Measurements from ENCODE around the gene ZNF396.

Gene ZNF396

DNA sequence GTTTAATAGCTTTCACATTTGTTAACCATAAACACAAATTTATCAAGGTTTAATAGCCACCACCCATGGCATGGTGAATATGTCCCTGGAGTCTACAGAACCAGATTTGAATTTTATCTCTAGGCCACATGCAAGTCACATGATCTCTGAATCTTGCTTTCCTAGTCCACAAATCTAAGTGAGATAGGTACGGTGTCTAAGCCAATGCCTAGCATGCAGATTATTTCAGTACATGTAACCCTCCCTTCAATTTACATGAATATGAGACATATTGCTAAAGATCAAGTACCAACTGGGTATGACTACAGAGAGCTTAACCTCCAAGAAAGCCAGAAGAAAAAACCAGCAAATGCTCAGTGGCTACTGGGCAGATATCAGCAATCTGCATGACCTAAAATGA, 42.9 kb downstream of the ZNF396 start:
- no peak for DNase-seq

DNA sequence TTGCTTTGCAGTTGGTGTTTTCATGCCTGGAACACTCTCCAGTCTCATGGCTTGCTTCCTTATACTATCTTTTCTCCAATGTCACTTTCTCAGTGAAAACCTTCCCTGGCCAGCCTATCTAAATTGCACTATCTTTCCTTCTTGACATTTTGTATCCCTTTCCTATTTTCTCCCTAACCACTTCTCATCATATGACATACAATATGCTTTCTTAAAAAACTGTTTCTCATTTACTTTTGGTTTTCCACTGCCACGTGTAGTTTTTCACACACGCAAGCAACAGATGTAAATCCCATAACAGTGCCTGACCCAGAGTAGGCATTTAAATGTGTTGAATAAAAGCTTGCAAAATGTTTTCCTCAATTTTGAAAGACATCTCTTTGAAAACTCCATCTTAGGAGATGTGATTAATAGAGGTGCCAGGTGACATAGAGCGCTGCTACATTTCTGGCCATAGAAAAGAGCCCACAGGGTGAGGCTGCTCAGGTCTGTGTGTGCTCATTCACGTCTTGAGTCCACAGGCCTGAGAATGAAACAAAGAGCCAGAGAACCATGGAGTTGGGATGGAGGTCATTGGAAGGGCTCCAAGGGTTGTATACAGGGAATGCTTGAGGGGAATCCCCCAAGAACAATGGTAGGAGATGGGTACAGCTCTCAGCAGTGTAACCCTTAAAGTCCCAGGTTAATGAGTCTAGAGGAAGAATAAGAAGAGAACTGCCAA, 45.6 kb downstream of the ZNF396 start:
- DNase-seq: no peak

DNA sequence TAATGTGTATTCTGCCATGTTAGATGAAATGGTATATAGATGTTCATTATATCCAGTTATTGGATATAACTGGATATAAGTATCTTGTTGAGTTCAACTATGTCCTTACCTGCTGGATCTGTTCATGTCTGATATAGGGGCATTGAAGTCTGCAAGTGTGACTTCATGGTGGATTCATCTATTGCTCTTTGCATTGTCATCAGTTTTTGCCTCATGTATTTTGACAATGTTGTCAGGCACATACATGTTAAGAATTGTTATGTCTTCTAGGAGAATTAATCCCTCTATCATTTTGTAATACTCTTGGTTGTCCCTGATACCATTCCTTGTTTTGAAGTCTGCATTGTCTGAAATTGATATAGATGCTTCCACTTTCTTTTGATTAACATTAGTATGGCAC, 48.3 kb downstream of the ZNF396 start:
- DNase-seq: no peak

DNA sequence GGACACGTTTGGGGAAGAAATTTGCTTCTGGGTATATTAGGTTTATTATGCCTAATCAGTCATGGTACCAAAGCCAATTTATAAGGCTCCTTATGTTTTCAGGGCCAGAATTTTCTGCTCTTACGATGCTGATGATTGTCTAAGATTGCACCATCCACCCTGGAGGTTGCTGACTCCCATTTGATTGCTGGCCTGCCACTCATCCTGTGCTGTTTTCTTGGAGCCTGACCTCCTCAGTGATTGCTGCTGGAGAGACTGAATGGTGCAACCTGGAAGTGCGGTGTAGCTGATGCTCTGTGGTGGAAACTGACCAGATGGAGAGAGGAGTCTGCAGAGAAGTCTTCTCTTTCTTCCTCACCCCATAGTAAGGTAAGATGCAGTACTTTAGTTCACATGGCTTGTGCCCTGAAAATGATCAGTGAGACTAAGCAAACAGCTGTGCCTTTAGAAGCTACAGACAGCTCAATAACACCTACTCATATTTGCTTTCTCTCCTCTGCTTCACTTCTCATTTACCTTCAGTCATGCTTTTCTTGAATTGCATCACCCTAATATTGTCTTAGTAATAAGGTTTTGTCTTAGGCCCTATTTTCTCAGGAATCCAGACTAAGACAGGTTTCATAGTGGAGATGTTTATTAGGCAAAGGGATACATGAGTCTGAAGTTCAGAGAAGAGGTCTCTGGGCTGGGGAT, 50.3 kb downstream of the ZNF396 start:
- no peak for DNase-seq

DNA sequence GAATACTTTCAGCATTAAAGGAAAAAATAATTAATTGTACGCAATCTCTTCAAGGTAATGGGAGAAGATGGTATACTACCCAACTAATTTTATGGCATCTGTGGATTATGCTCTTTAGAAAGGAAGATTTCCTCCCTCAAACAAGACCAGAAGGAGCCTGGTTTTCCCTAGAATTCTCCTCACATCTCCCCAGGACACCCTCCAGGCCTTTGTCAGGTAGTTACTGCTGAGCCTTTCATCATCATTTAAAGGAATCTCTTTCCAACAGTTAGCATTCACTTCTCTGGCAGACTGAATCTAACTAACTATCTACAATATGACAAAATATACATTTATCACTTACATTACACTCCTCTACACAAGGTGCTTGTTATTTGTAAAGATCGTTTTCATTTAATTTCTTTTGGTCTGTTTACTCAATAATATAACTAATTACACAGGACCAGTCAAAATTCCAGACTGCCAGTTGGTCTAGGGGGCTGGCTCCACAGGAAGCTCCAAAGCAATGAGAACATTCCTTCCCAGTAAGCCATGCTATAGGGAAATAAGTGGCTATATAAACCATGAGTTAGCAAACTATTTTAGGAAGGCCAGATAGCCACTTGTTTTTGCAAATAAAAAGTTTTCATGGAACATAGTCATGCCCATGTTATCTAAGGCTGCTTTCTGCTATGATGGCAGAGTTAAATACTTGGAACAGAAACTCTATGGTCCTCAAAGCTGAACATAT, 52.0 kb downstream of the ZNF396 start:
- no peak for DNase-seq

DNA sequence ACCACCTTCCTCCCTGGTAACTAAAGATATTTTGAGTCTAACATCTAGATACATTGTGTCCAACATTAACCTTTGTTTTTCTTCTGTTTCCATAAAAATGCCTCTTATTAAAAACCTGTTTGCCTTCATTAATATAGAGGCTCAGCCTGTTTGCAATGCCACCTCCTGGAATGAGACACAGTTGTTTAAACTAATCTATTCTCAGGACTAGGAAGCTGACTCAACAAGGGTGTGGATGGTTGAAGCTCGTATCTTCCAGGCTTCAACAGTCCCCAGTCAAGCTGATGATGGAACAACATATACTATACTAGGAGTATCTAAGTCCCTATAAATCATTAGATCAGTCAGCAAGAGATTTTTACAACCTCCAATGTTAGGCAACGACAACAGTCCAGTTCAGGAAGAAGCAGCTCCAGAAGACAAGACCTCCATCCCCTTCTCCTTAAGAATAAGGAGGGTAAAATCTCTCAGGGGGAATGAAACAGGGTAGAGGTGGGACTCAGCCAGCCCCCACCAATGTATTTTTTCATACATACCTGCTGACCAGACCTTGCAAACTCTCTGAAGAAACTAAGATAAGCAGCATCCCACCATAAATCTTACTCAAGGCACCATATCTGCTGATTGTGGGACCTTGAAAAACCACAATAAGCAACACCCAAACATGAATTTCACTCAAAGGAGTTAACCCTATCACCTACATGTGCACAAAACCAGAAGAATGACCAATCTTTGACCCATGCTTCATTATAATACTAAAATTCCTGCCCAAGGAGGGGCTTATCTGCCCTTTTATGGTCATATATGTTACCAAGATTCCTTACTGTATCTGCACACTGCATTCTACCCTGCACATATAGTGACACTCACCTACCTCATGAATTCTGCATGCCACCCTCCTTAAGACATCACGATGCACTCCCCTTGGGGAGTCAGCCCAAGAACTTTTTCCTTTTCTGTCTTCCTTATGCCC, 54.4 kb downstream of the ZNF396 start:
- DNase-seq: no peak

Measured in stimulated activated naive CD4-positive, alpha-beta T cell (primary cell).